DND-41 (cell line): ENCODE measurements around the gene CYP3A4.
A peak's percentile ranks its signal among the peaks of the same experiment; 100 is the strongest.
"Not testable (repeated sequence)": the region's sequence is repeated elsewhere in the genome, so short reads cannot be mapped to it uniquely, and the experiment has no call there.

Experiments
- ATAC-seq: fragments of 200-7000 bp; cut with Tn5 transposase; 3 replicates; pipeline ENCODE4 v1.9.1; 2021; ENCODE audit warnings: low read depth; ENCODE audit not compliant: insufficient read depth
- DNase-seq: peaks from one replicate; pipeline ENCODE4 v3.0.0-alpha.2; 2020
- H2AFZ ChIP-seq: 2 replicates; pipeline ENCODE4 v1.6.0; 2012; ENCODE audit warnings: low read depth, low read length
- H3K27ac ChIP-seq: 2 replicates; pipeline ENCODE4 v1.5.1; 2012; ENCODE audit warnings: low read length, inconsistent platforms
- H3K27me3 ChIP-seq: fragments of 200-600 bp; sonication (generic); 2 replicates; pipeline ENCODE4 v1.6.0; 2012; ENCODE audit warnings: low read length, mild to moderate bottlenecking, inconsistent platforms; ENCODE audit not compliant: insufficient read depth, poor library complexity
- H3K36me3 ChIP-seq: 2 replicates; pipeline ENCODE4 v1.5.1; 2012; ENCODE audit warnings: low read length, inconsistent platforms; ENCODE audit not compliant: insufficient read depth
- H3K4me1 ChIP-seq: 2 replicates; pipeline ENCODE4 v1.5.1; 2012; ENCODE audit warnings: mild to moderate bottlenecking, low read length; ENCODE audit not compliant: insufficient read depth
- H3K4me2 ChIP-seq: 2 replicates; pipeline ENCODE4 v1.6.0; 2012; ENCODE audit warnings: mild to moderate bottlenecking, moderate library complexity, low read length, inconsistent platforms; ENCODE audit not compliant: insufficient read depth
- H3K4me3 ChIP-seq, 2 experiments: fragments of 200-600 bp in 1 of 2; shearing (Covaris generic) in 1 of 2; 2 replicates each; pipeline ENCODE4 v1.5.1; 2012 to 2016; ENCODE audit warnings: inconsistent platforms in 2 of 2, low read length in 2 of 2, mild to moderate bottlenecking in 2 of 2, low read depth in 1 of 2, moderate library complexity in 1 of 2
- H3K79me2 ChIP-seq: 2 replicates; pipeline ENCODE4 v1.6.0; 2012; ENCODE audit warnings: low read length, inconsistent platforms; ENCODE audit not compliant: insufficient read depth
- H3K9ac ChIP-seq: 2 replicates; pipeline ENCODE4 v1.6.0; 2012; ENCODE audit warnings: low read depth, mild to moderate bottlenecking, inconsistent platforms, low read length, moderate library complexity
- H3K9me3 ChIP-seq: 2 replicates; pipeline ENCODE4 v1.5.1; 2012; ENCODE audit warnings: low read length, moderate library complexity, mild to moderate bottlenecking, inconsistent platforms; ENCODE audit not compliant: insufficient read depth, severe bottlenecking
- H4K20me1 ChIP-seq: 2 replicates; pipeline ENCODE4 v1.6.0; 2012; ENCODE audit warnings: low read length; ENCODE audit not compliant: insufficient read depth
- CTCF ChIP-seq: IDR thresholded peaks from 2 replicates; pipeline ENCODE4 v1.5.1; 2012; ENCODE audit warnings: borderline replicate concordance, low read length, moderate library complexity, mild to moderate bottlenecking; ENCODE audit not compliant: poor library complexity, severe bottlenecking; ENCODE audit errors: extremely low read depth
- EZH2 ChIP-seq: IDR thresholded peaks from 3 replicates; pipeline ENCODE4 v1.6.1; 2012; ENCODE audit warnings: borderline replicate concordance, low read depth, mild to moderate bottlenecking, moderate library complexity, low read length, inconsistent platforms; ENCODE audit not compliant: severe bottlenecking

Gene CYP3A4

GRCh38 chr7:99737726-99738125 is 46.3 kb downstream of the CYP3A4 start:
- no peak for TF ChIP-seq CTCF
- no peak for TF ChIP-seq EZH2
- ATAC-seq (peak; percentile 40; the same call in 1 of the 3 replicates), DNase-seq (no peak)
- no peak overlapping the region for H2AFZ ChIP-seq
- no peak overlapping the region for H3K4me2 ChIP-seq
- H4K20me1 ChIP-seq: no peaks in the 10 kb centered on the region
- peaks cover 10% of the 10 kb centered on the region for H3K4me1 ChIP-seq
- no peaks in the 10 kb centered on the region for H3K36me3 ChIP-seq
- no peak overlapping the region for H3K9ac ChIP-seq
- H3K4me3 ChIP-seq: no peak overlapping the region
- no peaks in the 10 kb centered on the region for H3K79me2 ChIP-seq
- H3K27ac ChIP-seq: no peak overlapping the region
- no peaks in the 10 kb centered on the region for H3K27me3 ChIP-seq
- H3K9me3 ChIP-seq: no peaks in the 10 kb centered on the region

- peaks cover 10% of the 10 kb centered on the region for H3K4me1 ChIP-seq
- not testable (repeated sequence) for H3K4me3 ChIP-seq, H3K27ac ChIP-seq, H3K9me3 ChIP-seq, H3K79me2 ChIP-seq, H3K9ac ChIP-seq, DNase-seq, H3K27me3 ChIP-seq, H4K20me1 ChIP-seq, H3K4me2 ChIP-seq, ATAC-seq, H2AFZ ChIP-seq, H3K36me3 ChIP-seq
Measured at GRCh38 chr7:99736667-99737066, 47.3 kb downstream of the CYP3A4 start.

GRCh38 chr7:99734987-99735386 is 49.0 kb downstream of the CYP3A4 start, which contains the start of gene CYP3A7:
TSS of gene CYP3A7 (minus strand) at chr7:99735196. CDS start at chr7:99735093, 103 bp downstream.
- no peaks in the 10 kb centered on the region for H4K20me1 ChIP-seq
- no peak within 1 kb of the TSS for H3K27ac ChIP-seq
- no peak within 1 kb of the TSS for H3K4me3 ChIP-seq
- no peaks in the 10 kb centered on the region for H3K79me2 ChIP-seq
- no peaks in the 10 kb centered on the region for H3K27me3 ChIP-seq
- ATAC-seq: no peak
- no peak within 1 kb of the TSS for H3K4me2 ChIP-seq
- H3K36me3 ChIP-seq: no peaks in the 10 kb centered on the region
- DNase-seq: no peak
- H2AFZ ChIP-seq: no peak within 1 kb of the TSS
- peaks cover 13% of the 10 kb centered on the region for H3K4me1 ChIP-seq
- H3K9ac ChIP-seq: no peak within 1 kb of the TSS
- H3K9me3 ChIP-seq: no peaks in the 10 kb centered on the region
- TF ChIP-seq EZH2: no peak
- TF ChIP-seq CTCF: no peak

GRCh38 chr7:99733448-99733847 is 50.5 kb downstream of the CYP3A4 start:
- TF ChIP-seq CTCF (peak; percentile 63), EZH2 (no peak)
- Histone ChIP-seq H3K9me3 (no peaks in the 10 kb centered on the region), H3K27ac (no peak overlapping the region), H3K4me3 (no peak overlapping the region), H3K36me3 (no peaks in the 10 kb centered on the region), H3K79me2 (no peaks in the 10 kb centered on the region), H2AFZ (no peak overlapping the region), H3K4me1 (peaks cover 17% of the 10 kb centered on the region), H3K4me2 (no peak overlapping the region), H3K9ac (no peak overlapping the region), H4K20me1 (no peaks in the 10 kb centered on the region), H3K27me3 (no peaks in the 10 kb centered on the region)
- DNase-seq (peak; percentile 23), ATAC-seq (peak; percentile 60)
